NCI-H460 (cell line): Measurements from ENCODE around the gene SSUH2. TPM values are rescaled to one million over a fixed set of nuclear protein-coding genes. Genes with fewer than 3 reads are reported as not detected.
"Not testable (repeated sequence)": the region's sequence is repeated elsewhere in the genome, so short reads cannot be mapped to it uniquely, and the experiment has no call there.

Experiments
- DNase-seq: peaks from one replicate; pipeline ENCODE4 v3.0.0-alpha.2; 2016; ENCODE audit warnings: low read depth; ENCODE audit errors: extremely low read depth
- total RNA-seq: library from RNA; depleted of rRNA; stranded (reverse); fragments of >200 nt; shearing (Covaris generic); gene quantifications from 2 replicates; pipeline ENCODE4 v1.2.3, GENCODE V29; 2014

The SSUH2 gene
- total RNA-seq, 1 experiment from 2014 or later: 0.27 TPM

DNA sequence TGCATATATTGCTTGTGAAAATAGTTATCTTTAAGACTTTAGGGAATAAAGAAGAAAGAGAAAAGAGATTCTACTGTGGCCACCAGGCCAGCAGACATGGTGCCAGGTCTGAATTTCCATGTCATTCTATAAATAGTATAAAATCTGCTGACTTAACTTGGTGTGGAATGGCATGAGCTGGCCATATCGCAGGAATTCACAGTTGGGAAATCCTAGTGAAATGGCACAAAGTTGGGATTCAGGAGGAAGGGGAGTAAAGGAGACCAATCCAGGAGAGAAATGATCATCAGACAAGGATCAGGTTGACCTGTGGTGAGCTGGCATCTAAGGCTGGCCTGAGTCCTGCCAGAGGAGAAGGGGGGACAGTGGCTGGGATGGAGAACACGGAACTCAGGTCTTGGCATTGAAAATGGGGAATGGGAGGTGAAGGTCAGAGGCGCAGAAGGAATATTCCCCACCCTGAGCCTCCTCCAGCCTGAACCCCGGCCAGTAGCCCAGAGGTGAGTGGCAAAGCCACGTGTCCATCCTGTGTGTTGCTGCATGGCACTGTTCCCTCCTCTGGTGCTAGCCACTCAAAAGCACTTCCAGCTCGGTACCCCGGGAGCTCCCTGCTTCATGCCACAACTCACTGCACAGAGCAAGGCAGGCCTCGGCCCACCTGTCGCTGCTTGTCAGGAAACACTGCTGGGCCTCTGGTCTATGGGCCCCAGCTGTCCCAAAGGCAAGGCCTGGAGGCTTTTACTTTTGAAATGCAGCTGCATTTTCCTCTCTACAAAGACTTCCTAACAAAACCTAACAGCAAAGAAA lies 51.4 kb downstream of the SSUH2 start:
- no peak for DNase-seq

DNA sequence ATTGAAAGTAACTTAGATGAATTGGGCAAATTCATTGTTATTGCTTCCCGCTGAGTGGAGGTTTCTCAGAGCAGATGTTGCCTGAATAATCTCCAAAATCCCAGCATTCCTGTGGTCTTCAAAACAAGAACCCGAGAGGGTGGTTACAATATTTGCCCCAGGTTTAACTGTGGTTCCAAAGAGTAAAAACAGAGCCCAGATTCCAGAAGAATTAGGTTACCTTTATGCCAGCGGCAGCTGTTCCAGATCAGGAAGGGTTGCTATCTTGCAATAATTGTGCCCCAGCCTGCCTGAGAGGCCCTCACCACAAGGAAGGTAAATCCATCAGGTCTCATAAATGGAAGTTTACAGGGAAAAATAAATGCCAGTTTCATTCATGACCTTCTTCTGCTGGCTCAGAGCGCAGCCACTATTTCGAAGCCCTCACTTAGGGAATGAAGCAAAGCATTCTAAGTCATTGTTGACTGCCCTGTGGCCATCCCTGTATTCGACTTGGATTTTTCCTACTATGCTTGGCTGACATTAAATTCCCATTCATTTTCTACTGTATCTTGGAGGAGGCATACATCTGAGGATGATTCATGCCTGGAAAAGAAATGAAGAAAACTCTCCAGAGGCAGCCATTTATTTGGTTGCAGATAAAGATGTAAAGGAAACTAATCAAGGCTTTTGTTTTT lies 54.6 kb downstream of the SSUH2 start:
- no peak for DNase-seq

DNA sequence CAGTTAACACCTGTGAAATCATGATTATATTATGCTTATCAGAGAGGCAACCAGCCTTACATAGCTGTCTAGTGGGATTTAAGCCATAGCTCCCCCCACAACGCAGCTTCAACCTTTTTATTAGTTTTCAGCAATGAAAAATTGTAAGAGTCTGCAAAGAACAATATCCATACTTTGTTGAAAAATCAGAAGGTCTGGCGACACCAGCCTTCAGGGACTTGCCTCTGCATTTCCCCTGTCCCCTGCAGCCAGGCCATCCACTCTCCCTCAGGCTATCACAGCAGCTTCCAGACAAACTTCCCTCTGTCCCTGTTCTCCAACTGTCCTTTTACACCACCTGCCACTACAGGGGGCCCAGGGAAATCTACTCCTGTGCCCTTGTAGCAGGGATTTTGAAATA lies 59.9 kb downstream of the SSUH2 start:
- no peak for DNase-seq

DNA sequence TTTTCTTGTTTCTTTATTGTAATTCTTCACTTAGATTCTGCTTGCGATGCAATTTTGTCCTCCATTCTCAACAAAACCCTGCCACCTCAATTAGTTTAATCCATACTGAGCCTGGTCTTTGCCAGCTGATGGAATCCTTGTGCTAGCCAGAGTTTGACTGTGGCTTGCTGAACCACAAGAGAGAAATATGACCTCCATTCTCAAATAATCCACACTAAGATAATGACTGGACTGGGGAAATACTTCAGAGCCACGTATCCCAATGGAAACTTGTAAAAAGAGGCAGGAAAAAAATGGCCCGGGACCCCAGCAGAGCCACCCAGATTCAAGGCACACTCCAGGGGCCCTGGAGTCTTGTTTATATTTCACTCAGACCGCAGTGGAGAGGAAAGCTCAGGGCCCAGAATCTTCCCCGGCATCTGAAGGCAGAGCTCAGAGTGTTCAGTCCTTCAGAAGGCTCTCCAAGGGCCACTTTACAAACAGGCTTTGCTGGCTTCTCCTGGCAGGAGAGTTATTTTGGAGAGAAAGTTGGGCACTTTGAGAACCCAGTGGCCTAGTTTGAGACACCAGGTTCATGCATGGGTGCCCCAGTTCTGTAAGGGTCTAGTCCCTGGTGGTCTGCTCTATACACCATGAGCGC lies 62.7 kb downstream of the SSUH2 start:
- no peak for DNase-seq

DNA sequence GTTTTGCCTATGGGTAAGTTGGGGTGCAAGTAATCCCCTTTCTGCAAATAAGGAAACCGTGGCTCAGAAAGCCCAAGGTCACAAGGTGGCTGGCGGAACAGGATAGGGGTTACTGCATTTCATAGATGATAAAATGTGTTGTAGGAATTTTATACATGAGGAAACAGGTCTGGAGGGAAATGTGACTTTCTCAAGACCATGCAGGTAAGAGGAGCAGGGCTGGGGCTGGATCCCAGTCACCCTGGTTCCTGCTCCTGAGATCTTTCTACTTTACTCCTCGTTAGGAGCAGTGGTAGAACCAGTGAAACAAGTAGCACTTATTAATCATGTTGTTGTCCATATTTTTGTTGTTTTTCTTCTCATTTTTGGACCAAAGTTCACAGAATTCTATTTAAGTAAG lies 63.2 kb downstream of the SSUH2 start:
- no peak for DNase-seq

DNA sequence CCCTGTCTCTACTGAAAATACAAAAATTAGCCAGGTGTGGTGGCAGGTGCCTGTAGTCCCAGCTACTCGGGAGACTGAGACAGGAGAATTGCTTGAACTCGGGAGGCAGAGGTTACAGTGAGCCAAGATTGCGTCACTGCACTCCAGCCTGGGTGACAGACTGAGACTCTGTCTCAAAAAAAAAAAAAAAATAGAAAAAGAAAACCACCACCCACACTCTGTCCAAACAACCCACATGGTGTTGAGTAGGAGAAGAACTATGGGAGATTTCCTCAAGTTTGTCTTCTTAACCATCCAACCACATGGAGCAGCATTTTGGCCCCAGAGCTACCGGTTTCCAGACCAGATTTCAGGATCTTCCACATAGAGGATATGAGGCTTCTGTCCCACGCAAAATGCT lies 64.2 kb downstream of the SSUH2 start:
- DNase-seq: not testable (repeated sequence)

DNA sequence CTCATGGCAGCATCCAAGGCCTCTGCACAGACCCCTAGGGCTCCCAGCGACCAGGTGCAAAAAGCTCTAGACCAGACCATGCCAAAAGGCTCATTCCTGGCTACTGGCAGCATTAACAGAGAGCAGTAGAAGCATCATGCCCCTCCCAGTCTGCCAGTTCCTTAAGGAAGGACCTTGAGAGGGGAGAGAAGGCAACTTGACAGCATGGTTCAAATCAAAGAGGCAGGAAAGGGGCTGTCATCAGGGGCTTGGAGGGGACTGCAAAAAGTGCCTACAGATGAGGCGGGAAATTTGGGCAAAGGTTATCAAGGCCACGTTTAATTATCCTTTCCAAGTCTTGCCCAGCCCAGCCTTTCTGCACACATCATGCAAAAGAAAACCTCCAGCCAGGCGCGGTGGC lies 64.7 kb downstream of the SSUH2 start:
- DNase-seq: no peak

DNA sequence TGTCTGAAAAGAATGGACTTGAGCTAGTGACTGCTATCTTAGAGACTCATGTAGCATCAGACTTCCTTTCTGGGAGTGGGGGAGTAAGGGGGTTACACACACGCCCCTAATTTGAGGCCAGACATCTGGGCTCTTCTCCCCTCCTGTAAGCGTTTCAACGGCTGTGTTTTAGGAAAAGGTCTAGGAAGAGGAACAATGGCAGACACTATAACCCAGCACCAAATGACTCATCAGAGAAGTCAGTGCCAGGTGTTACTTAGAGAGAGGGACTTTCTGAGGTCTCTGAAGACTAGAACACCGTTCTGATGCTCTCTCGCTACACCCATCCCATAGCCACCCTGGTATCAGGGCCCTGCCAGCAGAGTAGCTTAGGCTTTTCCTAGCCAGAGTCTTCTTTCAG lies 65.5 kb downstream of the SSUH2 start:
- DNase-seq: no peak

DNA sequence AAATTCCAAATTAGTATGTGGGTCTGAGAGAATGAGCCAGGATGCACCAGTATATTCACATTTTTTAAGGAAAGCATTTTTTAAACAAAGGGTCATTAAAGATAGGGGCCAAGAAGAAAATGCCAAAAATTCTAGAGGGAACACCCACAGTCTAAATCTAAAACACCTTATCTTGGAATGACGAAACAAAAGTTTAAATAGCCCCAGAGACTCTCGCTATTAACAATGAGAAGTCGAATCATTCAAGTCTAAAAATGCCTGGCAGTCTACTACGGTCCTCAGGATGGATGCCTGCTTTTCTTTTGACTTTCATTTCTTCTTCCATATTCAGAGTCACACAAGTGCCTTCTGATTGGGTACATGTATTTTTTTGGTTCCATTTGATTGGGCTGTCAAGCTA lies 66.3 kb downstream of the SSUH2 start:
- no peak for DNase-seq

DNA sequence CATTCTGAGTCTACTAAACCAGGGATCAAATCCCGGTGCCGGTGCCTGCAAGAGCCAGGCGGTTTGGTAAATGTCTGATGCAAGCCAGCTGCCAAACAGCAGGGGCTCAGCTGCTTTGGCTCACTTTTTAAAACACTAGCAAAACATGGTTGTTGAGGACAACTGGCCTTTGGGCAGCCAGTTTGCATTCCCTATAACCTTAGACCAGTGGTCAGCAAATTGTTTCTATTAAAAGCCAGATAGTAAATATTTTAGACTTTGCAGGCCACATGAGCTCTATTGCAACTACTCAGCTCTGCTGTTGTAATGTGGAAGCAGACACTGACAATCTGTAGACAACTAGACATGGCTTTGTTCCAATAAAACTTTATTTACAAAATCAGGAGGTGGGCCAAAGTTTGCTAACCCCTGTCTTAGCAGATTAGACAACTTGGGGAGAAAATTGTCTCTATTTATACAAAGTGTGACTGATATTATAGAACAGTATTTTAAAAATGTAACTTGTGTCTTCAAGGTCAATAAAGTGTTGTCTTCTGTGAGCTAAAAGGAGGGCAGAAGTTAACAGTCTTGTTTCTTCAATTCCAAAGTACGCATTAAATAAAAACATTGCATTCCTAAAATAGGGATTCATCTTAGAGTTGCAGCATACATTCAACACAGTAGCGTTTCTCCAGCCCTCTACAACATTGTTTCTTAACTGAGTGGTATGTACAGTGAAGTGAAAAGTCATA lies 67.6 kb downstream of the SSUH2 start:
- DNase-seq: no peak

DNA sequence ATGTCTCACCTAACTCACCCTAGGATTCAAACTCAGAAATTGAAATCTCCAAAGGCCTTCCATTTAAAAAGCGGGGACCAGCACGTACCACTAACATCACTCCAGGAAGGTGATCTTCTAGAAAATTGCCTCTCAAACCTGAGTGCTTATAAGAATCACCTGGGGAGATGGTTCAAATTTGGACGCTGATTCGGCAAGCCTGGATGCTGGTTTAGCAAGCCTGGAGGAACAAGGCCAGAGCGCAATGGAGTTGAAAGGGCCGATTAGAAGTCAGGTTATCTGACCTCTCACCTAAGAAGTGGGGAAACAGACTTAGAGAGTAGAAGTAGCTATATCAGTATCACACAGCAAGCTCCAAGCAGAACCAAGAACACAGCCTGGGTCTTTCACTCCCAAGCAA lies 68.2 kb downstream of the SSUH2 start:
- DNase-seq: no peak

DNA sequence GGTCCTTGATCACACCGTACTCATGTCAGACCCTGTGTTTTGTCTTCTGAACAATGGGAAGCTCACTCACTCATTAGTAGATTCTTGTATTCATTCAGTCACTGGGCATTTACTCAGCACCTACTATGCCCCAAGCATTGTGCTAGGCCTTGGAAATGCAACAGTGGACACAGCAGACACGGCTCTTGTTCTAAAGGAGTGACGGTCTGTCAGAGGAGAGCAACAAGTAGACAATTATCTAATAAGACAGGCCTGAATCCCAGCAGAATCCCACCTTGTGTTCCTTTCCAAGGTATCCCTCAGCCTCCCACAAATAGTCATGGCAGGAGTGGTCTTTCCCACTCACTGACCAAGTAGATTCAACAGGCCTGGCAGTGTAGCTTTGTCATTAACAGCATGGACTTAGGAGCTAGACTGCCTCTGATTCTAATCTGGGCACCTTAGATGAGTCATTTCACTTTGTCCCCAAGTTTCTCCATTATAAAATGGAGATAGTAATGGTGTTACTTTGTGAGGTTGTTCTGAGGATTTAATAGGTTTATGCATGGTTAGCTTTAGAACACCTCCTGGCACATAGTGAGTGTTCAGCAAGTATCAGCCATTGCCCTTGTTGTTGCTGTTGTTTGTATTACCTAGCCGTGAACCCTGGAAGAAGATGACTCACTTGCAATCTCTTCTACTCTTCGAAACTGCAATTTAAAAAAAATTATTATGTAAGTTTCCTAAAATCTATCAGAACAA lies 69.1 kb downstream of the SSUH2 start:
- DNase-seq: no peak

DNA sequence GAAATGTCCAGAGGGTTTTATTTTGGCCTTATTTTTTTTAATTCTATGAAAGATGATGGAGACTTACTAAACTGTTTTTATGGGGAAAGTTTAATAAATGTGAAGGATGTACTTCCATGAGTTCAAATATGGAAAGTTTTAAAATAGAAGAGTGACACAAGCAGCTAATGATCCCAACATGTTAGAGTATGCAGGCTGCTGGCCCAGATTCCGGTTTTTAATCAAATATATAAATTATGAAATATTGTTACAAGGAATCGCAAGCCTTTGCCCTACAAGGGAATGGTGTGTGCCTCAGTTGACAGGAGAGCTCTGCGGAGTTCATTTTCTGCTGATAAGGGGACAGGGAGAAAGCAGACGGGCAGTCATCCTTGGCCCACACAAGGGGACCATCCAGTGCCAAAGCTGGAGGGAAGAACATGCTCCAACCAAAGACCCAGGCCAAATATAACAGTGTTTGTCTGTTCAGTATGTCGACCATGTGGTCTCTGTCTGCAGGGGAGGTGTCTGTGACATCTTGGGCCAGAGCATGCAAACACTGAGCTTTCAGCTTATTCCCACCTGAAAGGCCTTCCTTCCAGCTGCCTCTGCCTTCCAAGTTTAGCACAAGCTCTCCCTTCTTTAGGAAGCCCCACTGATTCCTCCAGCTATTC lies 69.8 kb downstream of the SSUH2 start:
- no peak for DNase-seq

DNA sequence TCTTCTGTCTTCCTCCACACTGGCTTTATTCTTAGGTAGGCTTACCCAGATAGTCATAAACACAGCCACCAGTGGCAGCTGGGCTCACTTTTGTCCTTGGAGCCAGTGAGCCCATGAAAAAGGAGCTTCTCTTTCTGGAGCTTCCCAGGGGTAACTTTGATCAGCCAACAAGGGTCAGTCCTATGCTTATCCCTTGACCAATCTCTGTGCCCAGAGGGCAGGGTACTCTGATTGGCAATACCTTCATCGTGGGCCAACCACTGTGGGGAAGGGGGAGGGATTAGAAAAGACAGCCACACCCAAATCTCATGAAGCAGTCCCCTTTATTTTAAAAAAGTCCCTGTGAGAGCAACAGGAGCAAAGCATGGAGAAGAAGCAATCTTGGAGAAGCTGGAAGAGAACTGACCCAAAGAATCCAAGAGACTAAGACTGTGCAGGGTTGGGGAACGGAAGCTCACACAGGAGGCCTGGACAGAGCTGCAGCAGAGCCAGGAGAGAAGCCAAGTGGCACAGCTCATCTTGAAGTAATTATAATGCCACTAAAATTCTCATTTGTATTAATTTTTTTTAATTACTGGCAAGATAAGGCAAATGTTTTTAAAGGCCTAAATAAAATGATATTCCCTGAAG lies 70.4 kb downstream of the SSUH2 start:
- DNase-seq: no peak

DNA sequence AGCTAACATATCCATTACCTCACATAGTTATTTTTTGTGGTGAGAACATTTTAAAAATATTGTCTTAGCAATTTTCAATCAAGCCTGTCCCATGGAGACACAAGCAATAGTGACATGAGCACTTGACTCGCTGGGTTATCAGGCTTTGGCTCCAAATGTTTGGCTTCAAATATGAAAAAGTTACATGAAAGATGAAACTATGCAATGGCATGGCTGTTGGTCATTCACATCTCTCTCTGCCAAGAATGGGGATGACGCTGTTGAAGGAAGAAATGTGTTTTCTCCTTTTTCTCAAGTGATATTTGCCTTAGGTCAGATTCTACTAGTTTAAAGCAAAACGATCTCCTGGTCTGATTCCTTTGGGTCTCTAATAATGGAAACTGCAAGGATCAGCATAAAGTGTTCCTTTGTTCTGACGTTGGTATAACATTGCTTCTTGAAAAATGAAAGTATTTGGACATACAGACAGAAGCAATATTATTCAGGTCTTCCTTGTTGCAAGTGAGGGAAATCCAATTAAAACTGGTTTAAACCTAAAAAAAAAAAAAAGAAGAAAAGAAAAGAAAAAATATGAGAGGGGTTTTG lies 71.2 kb downstream of the SSUH2 start:
- no peak for DNase-seq

DNA sequence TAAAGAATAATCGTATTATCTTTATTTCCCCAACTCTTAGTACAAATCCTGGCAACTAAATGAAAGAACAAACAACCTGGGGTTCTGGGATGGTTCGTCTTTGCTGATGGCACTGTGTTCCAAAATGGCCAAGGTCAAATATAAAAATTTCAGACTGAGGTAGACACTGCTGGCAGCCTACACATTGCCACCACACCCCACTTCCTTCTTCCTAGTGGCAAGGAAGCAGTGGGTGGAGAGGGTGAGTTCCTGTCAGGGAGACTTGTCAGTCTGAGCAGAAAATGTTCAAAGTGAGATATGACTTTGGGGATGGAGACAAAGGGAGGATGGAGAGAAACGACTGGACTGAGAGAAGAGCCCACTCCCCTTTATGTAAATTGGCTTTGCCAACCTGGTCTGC lies 73.3 kb downstream of the SSUH2 start:
- DNase-seq: no peak
